Measurements from ENCODE around the gene NFXL1.

The NFXL1 gene

DNA sequence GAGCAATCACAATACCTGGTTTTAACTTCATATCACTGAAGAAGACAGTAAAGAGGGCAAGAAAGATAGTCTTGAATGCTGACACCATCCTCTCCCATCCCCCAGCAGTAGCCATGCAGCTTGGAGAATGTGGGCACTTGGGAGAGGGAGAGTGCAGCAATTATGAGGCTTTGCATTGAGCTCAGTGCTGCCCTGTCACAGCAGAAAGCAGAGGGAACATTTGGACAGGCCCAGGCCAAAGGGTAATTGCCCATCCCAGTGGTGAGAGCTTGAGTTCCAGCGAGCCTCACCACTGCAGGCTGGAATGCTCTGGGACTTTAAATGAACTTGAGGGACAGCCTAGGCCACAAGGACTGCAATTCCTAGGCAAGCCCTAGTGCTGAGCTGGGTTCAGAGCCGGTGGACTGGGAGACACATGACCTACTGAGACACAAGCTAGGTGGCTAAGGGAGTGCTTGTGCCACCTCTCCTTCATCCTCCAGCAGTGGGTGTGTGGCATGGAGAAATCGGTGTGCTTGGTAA lies 112.8 kb downstream of the NFXL1 start:
- TF ChIP-seq MYC (IDR thresholded peaks at IDR 0.05; ENCODE audit: low read depth, low read length) (no peak), POLR2A (IDR thresholded peaks at IDR 0.05; ENCODE audit: extremely low read depth, insufficient read length) (no peak)
- TF ChIP-seq, protein P1, sequence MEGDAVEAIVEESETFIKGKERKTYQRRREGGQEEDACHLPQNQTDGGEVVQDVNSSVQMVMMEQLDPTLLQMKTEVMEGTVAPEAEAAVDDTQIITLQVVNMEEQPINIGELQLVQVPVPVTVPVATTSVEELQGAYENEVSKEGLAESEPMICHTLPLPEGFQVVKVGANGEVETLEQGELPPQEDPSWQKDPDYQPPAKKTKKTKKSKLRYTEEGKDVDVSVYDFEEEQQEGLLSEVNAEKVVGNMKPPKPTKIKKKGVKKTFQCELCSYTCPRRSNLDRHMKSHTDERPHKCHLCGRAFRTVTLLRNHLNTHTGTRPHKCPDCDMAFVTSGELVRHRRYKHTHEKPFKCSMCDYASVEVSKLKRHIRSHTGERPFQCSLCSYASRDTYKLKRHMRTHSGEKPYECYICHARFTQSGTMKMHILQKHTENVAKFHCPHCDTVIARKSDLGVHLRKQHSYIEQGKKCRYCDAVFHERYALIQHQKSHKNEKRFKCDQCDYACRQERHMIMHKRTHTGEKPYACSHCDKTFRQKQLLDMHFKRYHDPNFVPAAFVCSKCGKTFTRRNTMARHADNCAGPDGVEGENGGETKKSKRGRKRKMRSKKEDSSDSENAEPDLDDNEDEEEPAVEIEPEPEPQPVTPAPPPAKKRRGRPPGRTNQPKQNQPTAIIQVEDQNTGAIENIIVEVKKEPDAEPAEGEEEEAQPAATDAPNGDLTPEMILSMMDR (IDR thresholded peaks at IDR 0.05; ENCODE audit: low read depth, low read length): no peak
- TF ChIP-seq, protein P2, sequence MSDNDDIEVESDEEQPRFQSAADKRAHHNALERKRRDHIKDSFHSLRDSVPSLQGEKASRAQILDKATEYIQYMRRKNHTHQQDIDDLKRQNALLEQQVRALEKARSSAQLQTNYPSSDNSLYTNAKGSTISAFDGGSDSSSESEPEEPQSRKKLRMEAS (IDR thresholded peaks at IDR 0.05; ENCODE audit: low read depth, low read length): no peak
- no peak overlapping the region for H3K4me3 ChIP-seq (ENCODE audit: low read depth, low read length)
- DNase-seq (ENCODE audit: low read depth): no peak

DNA sequence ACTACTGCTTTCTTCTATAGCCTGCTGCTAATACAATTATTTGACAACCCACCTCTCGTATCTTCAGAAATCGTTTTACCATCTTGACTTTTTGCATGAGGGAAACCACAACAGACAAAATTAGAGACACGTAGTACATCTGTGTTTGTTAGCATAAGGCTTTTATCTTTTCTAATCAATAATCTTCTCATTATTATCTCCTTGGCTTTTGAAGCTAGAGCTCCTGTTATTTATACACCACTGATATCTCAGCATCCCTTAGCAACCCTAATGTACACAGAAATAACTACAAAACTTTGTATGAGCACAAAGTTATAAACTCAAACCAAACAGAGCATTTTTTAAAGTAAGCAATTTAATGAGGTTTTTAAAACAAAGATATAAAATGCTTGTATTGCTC lies 116.2 kb downstream of the NFXL1 start:
- no peak for DNase-seq (ENCODE audit: low read depth)
- no peak overlapping the region for H3K4me3 ChIP-seq (ENCODE audit: low read depth, low read length)
- TF ChIP-seq MYC (IDR thresholded peaks at IDR 0.05; ENCODE audit: low read depth, low read length) (no peak), POLR2A (IDR thresholded peaks at IDR 0.05; ENCODE audit: extremely low read depth, insufficient read length) (no peak)
- TF ChIP-seq, protein P1 (IDR thresholded peaks at IDR 0.05; ENCODE audit: low read depth, low read length): no peak
- TF ChIP-seq, protein P2 (IDR thresholded peaks at IDR 0.05; ENCODE audit: low read depth, low read length): no peak
